Mucosa of descending colon (tissue), 3 donors: ENCODE data around the gene ZNF407. TPM values are rescaled to one million over a fixed set of nuclear protein-coding genes. Genes with fewer than 3 reads are reported as not detected.

Experiments
- ATAC-seq: fragments of 200-7000 bp; cut with Tn5 transposase; one replicate; pipeline ENCODE4 v1.9.1; 2020; ENCODE audit warnings: mild to moderate bottlenecking, moderate library complexity
- DNase-seq, 3 donors: peaks; one replicate each; pipeline ENCODE4 v3.0.0-alpha.2; 2020
- H3K36me3 ChIP-seq: fragments of 200-600 bp; one replicate; pipeline ENCODE4 v1.8.0; 2021; ENCODE audit warnings: low read depth, mild to moderate bottlenecking
- H3K4me1 ChIP-seq: fragments of 200-600 bp; one replicate; pipeline ENCODE4 v1.8.0; 2021; ENCODE audit warnings: low read depth, mild to moderate bottlenecking
- H3K4me3 ChIP-seq: fragments of 200-600 bp; one replicate; pipeline ENCODE4 v1.8.0; 2021; ENCODE audit warnings: mild to moderate bottlenecking
- H3K9me3 ChIP-seq: fragments of 200-600 bp; one replicate; pipeline ENCODE4 v1.8.0; 2021; ENCODE audit warnings: mild to moderate bottlenecking
- intact Hi-C, 2 donors: fragments of 100-400 bp; cut with DNase I in 1 of 2; cut with micrococcal nuclease in 1 of 2; formaldehyde crosslinking; loops; one replicate each; pipeline versions ENCODE4 v1.11.0 to v1.11.1; 2022; cut with DNase I, micrococcal nuclease
- total RNA-seq, 3 donors: library from RNA; stranded (reverse); fragmentation: NEBNext Ultra II Directional in 2 of 3; extraction: Animal tissue kit (Norgen Biotek cat#: 25700) in 2 of 3; gene quantifications; one replicate each; pipeline versions ENCODE4 v1.2.1 to v1.2.4, GENCODE V29; 2021 to 2023
- TF ChIP-seq, protein P1 (sequence below): fragments of 200-600 bp; IDR thresholded peaks from one replicate; pipeline ENCODE4 v1.8.0; 2022; ENCODE audit warnings: antibody characterized with exemption, mild to moderate bottlenecking
- donor health status: DM: no; HTN: no; CAD: no; lungs with moderate emphysema.
- donor health status: DM: no; HTN: no; CAD: no.
- donor health status: DM: no; HTN: yes; CAD: no.

The ZNF407 gene
- total RNA-seq, 3 donors from 2014 or later: 13.0 to 25.1 (median 18.8) TPM

DNA sequence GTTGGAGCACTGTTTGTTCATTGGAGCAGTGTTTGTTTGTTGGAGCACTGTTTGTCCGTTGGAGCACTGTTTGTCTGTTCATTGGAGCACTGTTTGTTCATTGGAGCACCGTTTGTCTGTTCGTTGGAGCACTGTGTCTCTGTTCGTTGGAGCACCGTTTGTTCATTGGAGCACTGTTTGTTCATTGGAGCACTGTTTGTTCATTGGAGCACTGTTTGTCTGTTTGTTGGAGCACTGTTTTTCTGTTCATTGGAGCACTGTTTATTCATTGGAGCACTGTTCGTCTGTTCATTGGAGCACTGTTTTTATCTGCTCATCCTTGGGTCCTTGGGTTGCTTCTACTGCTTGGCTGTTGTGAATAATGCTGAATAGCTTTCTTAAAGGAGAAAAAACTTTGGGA is 74.7 kb downstream of the ZNF407 start:
- intact Hi-C loops: no loop called here
- ATAC-seq (no peak), DNase-seq (no peak)
- H3K4me1 ChIP-seq: no peaks in the 10 kb centered on the region
- H3K36me3 ChIP-seq: no peaks in the 10 kb centered on the region
- TF ChIP-seq, protein P1, sequence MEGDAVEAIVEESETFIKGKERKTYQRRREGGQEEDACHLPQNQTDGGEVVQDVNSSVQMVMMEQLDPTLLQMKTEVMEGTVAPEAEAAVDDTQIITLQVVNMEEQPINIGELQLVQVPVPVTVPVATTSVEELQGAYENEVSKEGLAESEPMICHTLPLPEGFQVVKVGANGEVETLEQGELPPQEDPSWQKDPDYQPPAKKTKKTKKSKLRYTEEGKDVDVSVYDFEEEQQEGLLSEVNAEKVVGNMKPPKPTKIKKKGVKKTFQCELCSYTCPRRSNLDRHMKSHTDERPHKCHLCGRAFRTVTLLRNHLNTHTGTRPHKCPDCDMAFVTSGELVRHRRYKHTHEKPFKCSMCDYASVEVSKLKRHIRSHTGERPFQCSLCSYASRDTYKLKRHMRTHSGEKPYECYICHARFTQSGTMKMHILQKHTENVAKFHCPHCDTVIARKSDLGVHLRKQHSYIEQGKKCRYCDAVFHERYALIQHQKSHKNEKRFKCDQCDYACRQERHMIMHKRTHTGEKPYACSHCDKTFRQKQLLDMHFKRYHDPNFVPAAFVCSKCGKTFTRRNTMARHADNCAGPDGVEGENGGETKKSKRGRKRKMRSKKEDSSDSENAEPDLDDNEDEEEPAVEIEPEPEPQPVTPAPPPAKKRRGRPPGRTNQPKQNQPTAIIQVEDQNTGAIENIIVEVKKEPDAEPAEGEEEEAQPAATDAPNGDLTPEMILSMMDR: no peak
- H3K4me3 ChIP-seq: no peak overlapping the region
- H3K9me3 ChIP-seq: peaks cover 7% of the 10 kb centered on the region

GRCh38 chr18:74674487-74674886 is 76.8 kb downstream of the ZNF407 start:
- H3K4me1 ChIP-seq: no peaks in the 10 kb centered on the region
- intact Hi-C loops: no loop called here
- no peaks in the 10 kb centered on the region for H3K36me3 ChIP-seq
- DNase-seq (no peak), ATAC-seq (no peak)
- peaks cover 7% of the 10 kb centered on the region for H3K9me3 ChIP-seq
- no peak overlapping the region for H3K4me3 ChIP-seq
- TF ChIP-seq, protein P1: no peak

- TF ChIP-seq, protein P1: no peak
- ATAC-seq: no peak
- intact Hi-C loops: no loop called here
- Histone ChIP-seq H3K36me3 (no peaks in the 10 kb centered on the region), H3K9me3 (peaks cover 7% of the 10 kb centered on the region), H3K4me1 (no peaks in the 10 kb centered on the region), H3K4me3 (no peak overlapping the region)
- DNase-seq: no peak
These were observed 81.5 kb downstream of the ZNF407 start for GRCh38 chr18:74679006-74679678.

DNA sequence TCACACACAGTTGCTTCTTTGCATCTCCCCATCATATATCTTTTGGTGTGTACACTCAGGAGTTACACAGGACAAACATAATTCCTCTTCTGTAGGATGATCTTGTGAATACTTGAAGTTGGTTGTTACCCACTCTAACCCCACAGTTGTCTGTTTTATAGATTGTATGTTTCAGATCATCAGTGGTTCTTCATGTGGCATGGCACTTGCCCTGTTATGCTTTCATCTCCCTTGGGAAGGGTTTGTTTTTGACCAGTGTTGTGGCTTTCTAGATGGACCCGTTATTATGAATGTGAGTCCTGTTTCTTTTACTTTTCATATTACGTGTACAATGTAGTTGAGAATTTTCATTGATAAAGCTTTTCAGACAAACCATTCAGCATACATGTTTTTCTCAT is 82.0 kb downstream of the ZNF407 start:
- no peak for ATAC-seq
- intact Hi-C loops: no loop called here
- Histone ChIP-seq H3K4me1 (no peaks in the 10 kb centered on the region), H3K4me3 (no peak overlapping the region), H3K9me3 (peaks cover 7% of the 10 kb centered on the region), H3K36me3 (no peaks in the 10 kb centered on the region)
- no peak for DNase-seq
- TF ChIP-seq, protein P1: no peak

DNA sequence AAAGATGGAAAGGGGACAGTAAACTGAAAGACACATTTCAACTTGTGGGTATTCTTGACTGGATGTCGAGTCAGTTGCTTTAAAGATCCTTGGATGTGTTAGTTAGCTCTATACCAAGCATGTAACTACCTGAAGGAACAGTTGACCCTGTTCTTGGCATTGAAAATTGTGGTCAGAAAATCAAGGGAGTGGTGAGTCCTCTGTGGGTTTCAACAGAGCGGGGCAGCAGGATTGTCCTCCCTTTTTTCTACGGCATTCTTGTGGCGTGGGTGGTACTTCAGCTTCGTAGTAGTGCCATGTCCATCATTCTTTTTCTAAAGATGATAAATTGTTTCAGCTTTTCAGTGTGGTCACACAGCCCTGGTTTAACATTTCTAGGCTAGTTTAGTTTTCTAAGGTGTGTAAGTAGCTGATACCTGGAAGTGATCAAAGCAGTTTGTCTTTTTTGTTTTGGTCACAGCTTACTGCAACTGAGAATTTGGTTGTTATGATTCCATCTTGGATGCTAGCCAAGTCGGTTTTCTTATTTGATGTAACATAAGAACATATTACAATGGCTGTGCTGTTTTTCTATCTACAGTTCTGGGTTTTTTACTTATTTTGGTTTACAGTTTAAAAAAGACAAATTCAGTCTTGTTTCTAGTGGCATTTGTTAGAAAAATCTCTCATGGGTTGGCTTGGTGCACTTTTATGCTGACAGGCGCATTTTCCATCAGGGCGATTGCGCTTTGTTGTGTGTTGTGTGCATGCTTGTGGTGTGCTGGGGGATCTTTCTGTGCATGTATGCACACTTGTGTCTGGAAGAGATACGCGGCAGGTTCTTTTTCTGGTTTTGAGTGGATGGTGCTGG is 84.7 kb downstream of the ZNF407 start:
- ATAC-seq (no peak), DNase-seq (no peak)
- intact Hi-C loops: no loop called here
- Histone ChIP-seq H3K9me3 (peaks cover under 1% of the 10 kb centered on the region), H3K4me1 (no peaks in the 10 kb centered on the region), H3K4me3 (no peak overlapping the region), H3K36me3 (no peaks in the 10 kb centered on the region)
- TF ChIP-seq, protein P1: no peak
